Glutamatergic neuron (in vitro differentiated cells): ENCODE data around the gene SLC5A8. TPM values are rescaled to one million over a fixed set of nuclear protein-coding genes. Genes with fewer than 3 reads are reported as not detected.

ENCODE experiments used
- DNase-seq: peaks from one replicate; pipeline ENCODE4 v3.0.0; 2022
- H3K27ac Mint-ChIP-seq: one replicate; pipeline ENCODE4 v1.8.0; 2020; ENCODE audit warnings: mild to moderate bottlenecking, mixed read lengths, inconsistent platforms; ENCODE audit not compliant: unreplicated experiment
- H3K27me3 Mint-ChIP-seq: one replicate; pipeline ENCODE4 v1.8.0; 2020; ENCODE audit warnings: mild to moderate bottlenecking, moderate library complexity, mixed read lengths, inconsistent platforms; ENCODE audit not compliant: unreplicated experiment
- H3K36me3 Mint-ChIP-seq: one replicate; pipeline ENCODE4 v1.8.0; 2020; ENCODE audit warnings: mild to moderate bottlenecking, mixed read lengths, inconsistent platforms; ENCODE audit not compliant: unreplicated experiment
- H3K4me1 Mint-ChIP-seq: one replicate; pipeline ENCODE4 v1.8.0; 2020; ENCODE audit warnings: mild to moderate bottlenecking, low read depth, mixed read lengths, inconsistent platforms; ENCODE audit not compliant: unreplicated experiment
- H3K4me3 Mint-ChIP-seq: one replicate; pipeline ENCODE4 v1.8.0; 2020; ENCODE audit warnings: mild to moderate bottlenecking, mixed read lengths, inconsistent platforms; ENCODE audit not compliant: unreplicated experiment
- H3K9me3 Mint-ChIP-seq: one replicate; pipeline ENCODE4 v1.8.0; 2020; ENCODE audit warnings: mild to moderate bottlenecking, moderate library complexity, mixed read lengths, inconsistent platforms; ENCODE audit not compliant: unreplicated experiment
- long read RNA-seq: library from polyadenylated mRNA; unstranded; transcript quantifications from one replicate; pipeline ENCODE4 v2.0.0, GENCODE V29; 2020; ENCODE audit not compliant: unreplicated experiment
- total RNA-seq: library from RNA; stranded (reverse); fragmentation: NEBNext Ultra II Directional; extraction: Animal tissue kit (Norgen Biotek cat#: 25700); gene quantifications from one replicate; pipeline ENCODE4 v1.2.1, GENCODE V29; 2021; ENCODE audit not compliant: unreplicated experiment
- TF ChIP-seq, protein P1 (sequence below): fragments of 200-600 bp; sonication (generic); IDR thresholded peaks from one replicate; pipeline ENCODE4 v1.5.0; 2021; ENCODE audit not compliant: partially characterized antibody, unreplicated experiment

The SLC5A8 gene, protein sequence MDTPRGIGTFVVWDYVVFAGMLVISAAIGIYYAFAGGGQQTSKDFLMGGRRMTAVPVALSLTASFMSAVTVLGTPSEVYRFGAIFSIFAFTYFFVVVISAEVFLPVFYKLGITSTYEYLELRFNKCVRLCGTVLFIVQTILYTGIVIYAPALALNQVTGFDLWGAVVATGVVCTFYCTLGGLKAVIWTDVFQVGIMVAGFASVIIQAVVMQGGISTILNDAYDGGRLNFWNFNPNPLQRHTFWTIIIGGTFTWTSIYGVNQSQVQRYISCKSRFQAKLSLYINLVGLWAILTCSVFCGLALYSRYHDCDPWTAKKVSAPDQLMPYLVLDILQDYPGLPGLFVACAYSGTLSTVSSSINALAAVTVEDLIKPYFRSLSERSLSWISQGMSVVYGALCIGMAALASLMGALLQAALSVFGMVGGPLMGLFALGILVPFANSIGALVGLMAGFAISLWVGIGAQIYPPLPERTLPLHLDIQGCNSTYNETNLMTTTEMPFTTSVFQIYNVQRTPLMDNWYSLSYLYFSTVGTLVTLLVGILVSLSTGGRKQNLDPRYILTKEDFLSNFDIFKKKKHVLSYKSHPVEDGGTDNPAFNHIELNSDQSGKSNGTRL
- total RNA-seq, result not detected
- long read RNA-seq, partial matches to known transcripts, result 0 of 1 reads
- long read RNA-seq, other reads (novel, unspliced or antisense), result 1 of 1 reads

DNA sequence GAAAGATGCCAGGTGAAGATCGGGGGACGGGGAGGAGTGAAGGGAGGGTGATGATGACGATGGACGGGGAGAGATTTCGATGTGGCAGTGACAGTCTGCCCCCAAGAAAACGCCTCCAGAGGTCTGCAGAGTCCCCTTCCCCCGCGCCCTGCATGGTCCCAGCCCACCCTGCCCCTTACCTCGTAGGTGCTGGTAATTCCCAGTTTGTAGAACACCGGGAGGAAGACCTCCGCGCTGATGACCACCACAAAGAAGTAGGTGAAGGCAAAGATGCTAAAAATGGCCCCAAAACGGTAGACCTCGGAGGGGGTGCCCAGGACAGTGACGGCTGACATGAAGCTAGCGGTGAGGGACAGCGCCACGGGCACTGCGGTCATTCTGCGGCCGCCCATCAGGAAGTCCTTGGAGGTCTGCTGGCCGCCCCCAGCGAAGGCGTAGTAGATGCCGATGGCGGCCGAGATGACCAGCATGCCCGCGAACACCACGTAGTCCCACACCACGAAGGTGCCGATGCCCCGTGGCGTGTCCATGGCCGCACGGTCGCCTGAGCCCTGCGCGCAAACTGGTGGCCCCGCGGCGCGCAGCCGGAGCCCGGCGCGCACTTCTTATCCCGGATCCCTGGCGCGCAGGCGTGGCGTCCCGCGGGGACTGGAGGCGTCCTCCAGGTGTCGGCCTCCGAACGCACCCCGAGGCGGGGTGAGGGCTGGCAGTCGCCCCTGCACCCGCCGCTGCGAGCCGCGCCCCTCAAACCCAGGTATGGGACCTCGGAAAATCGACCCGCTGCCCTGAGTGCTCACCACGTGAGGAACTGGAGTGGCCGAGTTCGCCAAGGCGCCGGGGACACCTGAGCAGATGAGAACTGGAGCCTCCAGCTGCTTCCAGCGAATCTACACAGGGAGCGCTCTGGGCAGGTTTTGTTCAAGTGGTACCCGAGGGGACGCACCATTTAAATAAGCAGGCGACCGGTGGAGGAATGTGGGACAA is at the start of gene SLC5A8:
TSS of gene SLC5A8 (minus strand) at position 920 of the 984 bp plus-strand sequence. CDS start at position 530, 390 bp downstream.
- peak; percentile 38 for DNase-seq
- H3K4me1 Mint-ChIP-seq, result no peaks in the 10 kb centered on the region
- peaks cover 16% of the 10 kb centered on the region for H3K36me3 Mint-ChIP-seq
- TF ChIP-seq, protein P1, sequence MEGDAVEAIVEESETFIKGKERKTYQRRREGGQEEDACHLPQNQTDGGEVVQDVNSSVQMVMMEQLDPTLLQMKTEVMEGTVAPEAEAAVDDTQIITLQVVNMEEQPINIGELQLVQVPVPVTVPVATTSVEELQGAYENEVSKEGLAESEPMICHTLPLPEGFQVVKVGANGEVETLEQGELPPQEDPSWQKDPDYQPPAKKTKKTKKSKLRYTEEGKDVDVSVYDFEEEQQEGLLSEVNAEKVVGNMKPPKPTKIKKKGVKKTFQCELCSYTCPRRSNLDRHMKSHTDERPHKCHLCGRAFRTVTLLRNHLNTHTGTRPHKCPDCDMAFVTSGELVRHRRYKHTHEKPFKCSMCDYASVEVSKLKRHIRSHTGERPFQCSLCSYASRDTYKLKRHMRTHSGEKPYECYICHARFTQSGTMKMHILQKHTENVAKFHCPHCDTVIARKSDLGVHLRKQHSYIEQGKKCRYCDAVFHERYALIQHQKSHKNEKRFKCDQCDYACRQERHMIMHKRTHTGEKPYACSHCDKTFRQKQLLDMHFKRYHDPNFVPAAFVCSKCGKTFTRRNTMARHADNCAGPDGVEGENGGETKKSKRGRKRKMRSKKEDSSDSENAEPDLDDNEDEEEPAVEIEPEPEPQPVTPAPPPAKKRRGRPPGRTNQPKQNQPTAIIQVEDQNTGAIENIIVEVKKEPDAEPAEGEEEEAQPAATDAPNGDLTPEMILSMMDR, result no peak
- peaks cover 4% of the 10 kb centered on the region for H3K9me3 Mint-ChIP-seq
- peak within 1 kb of the TSS; percentile 87 for H3K4me3 Mint-ChIP-seq
- no peak within 1 kb of the TSS for H3K27ac Mint-ChIP-seq
- H3K27me3 Mint-ChIP-seq, result peaks cover 10% of the 10 kb centered on the region

DNA sequence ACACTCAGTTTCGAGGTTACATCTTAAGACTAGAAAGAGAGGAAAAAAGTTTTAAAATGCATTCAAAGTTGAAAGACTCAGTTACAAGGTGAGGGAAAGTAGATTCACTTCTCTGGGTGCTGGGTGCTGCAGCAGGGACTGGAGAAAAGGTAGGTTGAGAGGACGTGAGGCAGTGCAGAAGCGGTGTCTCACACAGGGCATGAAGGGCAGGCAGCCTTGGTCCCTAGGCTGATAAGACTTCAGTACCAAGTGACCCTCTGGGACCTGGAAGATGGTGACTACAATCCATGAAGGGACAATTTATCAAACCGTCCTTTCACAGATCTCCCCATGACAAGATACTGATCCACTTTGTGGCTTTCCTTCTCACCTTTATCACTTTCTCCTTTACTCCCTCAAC is 47.3 kb upstream of the SLC5A8 start:
- peaks cover 11% of the 10 kb centered on the region for H3K4me1 Mint-ChIP-seq
- TF ChIP-seq, protein P1, result no peak
- H3K36me3 Mint-ChIP-seq, result no peaks in the 10 kb centered on the region
- H3K27me3 Mint-ChIP-seq, result no peaks in the 10 kb centered on the region
- peaks cover 6% of the 10 kb centered on the region for H3K9me3 Mint-ChIP-seq
- no peak overlapping the region for H3K4me3 Mint-ChIP-seq
- no peak overlapping the region for H3K27ac Mint-ChIP-seq
- DNase-seq, result no peak

DNA sequence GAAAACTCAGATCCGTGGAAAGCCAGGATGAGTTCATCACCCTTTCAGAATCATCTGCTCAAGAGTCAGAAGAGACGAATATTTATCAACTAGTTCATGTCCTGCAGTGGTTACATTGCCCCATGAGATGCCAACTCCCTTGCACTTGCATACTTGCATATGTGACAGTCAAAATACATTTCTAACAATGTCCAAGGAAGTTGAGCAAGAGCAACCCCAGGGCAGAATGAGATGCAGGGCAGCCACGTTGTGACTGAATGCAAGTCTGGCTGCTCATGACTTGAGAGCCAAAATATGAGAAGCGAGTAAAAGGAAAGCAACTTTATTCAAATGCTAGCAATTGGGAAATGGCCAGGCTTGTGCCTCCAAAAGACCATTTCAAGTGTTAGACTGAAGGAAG is 46.2 kb upstream of the SLC5A8 start:
- Mint-ChIP-seq H3K27me3 (no peaks in the 10 kb centered on the region), H3K36me3 (no peaks in the 10 kb centered on the region), H3K9me3 (peaks cover 6% of the 10 kb centered on the region), H3K4me1 (peaks cover 11% of the 10 kb centered on the region), H3K27ac (no peak overlapping the region), H3K4me3 (no peak overlapping the region)
- DNase-seq, result no peak
- TF ChIP-seq, protein P1, result no peak

DNA sequence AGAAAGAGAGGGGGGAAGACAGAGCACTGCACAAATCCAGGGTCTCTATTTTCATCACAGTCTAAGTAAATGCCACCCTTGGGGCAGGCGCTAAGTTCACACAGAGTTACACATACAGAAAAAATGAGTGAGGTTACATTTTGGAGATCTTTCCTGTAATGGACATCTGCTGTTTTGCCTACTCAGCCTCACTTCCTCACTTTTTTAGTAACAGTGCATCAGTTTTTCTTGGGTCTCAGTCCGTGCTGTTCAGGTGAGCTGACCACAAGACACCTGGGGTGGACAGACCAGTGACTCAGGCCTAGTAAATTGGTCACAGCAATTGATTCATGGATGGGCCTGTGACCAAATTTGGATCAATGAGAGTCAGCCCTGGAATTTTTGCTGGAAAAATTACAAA is 33.6 kb upstream of the SLC5A8 start:
- H3K27ac Mint-ChIP-seq, result no peak overlapping the region
- no peak overlapping the region for H3K4me3 Mint-ChIP-seq
- H3K36me3 Mint-ChIP-seq, result peaks cover 2% of the 10 kb centered on the region
- TF ChIP-seq, protein P1, result no peak
- peaks cover 11% of the 10 kb centered on the region for H3K4me1 Mint-ChIP-seq
- DNase-seq, result no peak
- H3K9me3 Mint-ChIP-seq, result peaks cover 6% of the 10 kb centered on the region
- H3K27me3 Mint-ChIP-seq, result peaks cover 6% of the 10 kb centered on the region
